Stimulated activated naive CD8-positive, alpha-beta T cell treated with anti-CD3 and anti-CD28 coated beads, Interleukin-15, Interleukin-2, amounts not matched to agents 100 U/mL and 50 U/mL, for 24 hours (primary cell): ENCODE data around the gene SEZ6L.

Source experiments
- ATAC-seq: fragments of 150-1000 bp; cut with Tn5 transposase; one replicate; pipeline ENCODE4 v1.10.0; 2021
- DNase-seq: peaks from one replicate; pipeline ENCODE4 v3.0.0; 2021

Gene SEZ6L

GRCh38 chr22:26334232-26334631 lies 165.0 kb downstream of the SEZ6L start:
- no peak for ATAC-seq
- no peak for DNase-seq

GRCh38 chr22:26336773-26337172 lies 167.5 kb downstream of the SEZ6L start:
- no peak for ATAC-seq
- no peak for DNase-seq

GRCh38 chr22:26339755-26340154 lies 170.5 kb downstream of the SEZ6L start:
- ATAC-seq, result no peak
- DNase-seq, result no peak

- no peak for DNase-seq
- no peak for ATAC-seq
Measured at GRCh38 chr22:26342745-26343410, 173.6 kb downstream of the SEZ6L start.

GRCh38 chr22:26345496-26345895 lies 176.2 kb downstream of the SEZ6L start:
- ATAC-seq (no peak), DNase-seq (no peak)

DNA sequence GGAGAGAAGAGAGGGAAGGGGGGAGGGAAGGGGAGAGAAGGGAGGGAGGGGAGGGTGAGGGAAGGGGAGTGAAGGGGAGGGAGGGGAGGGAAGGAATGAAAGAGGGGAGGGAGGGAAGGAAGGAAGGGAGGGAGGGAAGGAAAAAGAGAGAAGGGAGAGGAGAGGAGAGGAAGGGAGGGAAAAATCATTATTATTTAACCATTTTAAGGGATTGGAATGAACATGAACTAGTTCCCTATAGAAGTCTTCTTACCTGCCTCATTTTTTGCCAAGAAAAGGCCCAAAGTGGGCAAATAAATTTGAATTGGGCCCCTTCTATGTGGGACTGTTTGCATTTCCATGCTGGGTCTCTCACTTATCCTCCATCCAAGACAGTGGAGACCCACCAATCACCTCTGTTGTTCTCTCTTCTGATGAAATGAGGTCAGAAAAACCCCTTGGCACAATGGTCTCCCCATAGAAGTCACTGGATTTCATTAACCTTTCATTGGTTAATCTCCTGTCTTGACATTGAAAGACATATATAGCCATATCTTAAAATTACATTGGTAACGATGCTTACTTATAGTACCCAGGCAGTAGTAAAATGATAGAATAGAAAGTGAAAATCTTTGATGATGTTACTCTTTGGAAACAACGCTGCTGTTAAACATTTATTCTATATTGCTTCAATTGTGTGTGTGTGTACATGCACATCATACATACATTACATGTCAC lies 179.7 kb downstream of the SEZ6L start:
- DNase-seq, result no peak
- no peak for ATAC-seq

- DNase-seq (no peak), ATAC-seq (no peak)
Measured at GRCh38 chr22:26354707-26355106, 185.4 kb downstream of the SEZ6L start.

- DNase-seq (no peak), ATAC-seq (no peak)
Measured at GRCh38 chr22:26357281-26357680, 188.0 kb downstream of the SEZ6L start.

DNA sequence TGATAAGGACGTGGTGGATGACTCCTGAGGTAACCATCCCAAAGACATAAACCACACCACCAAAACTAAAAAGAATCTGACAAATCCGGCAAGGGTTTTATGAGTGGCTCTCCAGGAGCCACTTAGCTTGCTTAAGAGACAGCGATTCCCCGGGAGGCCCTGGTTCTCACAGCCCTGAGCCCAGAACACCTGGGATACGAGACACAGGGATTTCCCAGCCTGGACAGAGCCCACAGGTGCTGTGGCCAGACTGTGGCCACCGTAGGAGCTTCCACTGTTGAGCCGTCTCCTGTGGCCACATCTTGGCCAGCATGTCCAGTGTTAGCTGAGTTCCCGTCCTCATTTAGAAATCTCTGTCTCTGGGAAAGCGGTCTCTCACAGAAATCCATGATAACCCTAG lies 188.6 kb downstream of the SEZ6L start:
- ATAC-seq (no peak), DNase-seq (no peak)

DNA sequence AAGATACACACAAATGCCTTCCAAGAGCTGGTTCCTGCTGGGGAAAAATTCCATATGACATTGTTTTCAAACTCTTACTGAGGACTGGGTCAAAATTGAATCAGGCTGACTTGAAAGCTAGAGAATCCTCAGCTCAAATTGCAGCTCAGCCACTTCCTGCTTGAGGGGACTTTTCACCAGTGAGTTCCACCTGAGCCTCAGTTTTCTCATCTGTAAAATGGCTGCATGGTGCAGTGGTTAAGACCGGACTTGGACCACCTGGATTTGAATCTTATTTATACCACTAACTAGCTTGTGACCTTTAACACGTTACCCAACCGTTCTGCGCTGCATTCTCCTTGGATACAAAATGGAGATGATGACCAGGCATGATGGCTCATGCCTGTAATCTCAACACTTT lies 189.9 kb downstream of the SEZ6L start:
- ATAC-seq (no peak), DNase-seq (no peak)

- ATAC-seq (peak; percentile 58), DNase-seq (peak; percentile 69)
Measured at GRCh38 chr22:26360169-26360885, 191.1 kb downstream of the SEZ6L start.

DNA sequence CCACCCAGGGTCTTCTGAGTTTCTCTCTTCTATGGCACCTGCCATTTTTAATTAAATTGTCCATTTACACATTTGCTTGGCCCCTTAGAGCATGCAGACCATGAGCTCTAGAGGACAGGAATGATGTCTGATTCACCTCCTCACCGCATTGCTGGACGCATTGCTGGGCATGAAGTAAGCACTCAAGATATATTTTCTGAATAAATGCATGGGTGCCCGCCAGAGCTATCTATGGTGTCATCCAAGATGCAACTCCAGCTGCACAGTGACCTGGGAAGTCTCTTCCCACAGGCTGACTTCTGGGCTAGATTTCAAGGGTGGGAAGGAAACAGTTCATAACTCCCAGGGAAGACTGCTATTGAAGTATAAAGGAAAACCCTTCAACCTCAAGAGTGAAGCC lies 193.2 kb downstream of the SEZ6L start:
- no peak for DNase-seq
- ATAC-seq, result no peak

DNA sequence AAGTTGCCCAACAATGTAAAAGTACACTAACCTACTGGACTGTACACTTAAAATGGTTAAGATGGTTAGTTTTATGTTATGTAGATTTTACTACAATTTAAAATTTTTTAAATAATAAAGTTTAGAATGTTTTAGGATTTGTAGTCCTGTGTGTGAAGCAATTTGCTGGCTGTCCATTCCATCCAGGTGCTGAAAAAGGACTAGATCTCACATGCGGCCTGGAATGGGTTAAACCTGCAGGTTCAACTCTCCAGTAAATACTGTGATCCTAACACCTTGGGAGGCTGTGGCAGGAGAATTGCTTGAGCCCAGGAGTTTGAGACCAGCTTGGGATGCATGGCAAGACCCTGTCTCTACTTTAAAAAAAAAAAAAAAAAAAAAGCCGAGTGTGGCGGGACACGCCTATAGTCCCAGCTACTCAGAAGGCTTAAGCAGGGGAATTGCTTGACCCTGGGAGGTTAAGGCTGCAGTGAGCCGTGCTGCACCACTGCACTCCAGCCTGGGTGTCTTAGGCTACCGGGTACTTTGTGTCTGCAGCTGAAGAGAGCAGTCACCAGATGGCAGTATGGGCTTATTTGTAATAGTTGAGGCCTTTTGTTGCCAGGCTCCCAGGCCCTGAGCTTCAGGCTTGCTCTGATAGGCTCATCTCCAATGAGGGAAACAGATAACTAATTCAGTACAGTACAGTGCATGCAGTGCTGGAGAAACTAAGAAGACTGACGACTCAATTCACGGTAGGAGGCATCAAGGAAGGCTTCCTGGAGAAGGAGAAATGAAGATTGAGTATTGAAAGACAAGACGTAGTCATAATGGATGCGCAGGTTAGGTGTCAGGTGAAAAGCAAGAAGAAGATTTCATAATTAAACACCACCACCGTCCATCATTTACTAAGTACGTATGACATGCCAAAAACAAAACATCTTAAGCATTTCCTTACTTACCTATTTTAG lies 195.1 kb downstream of the SEZ6L start:
- ATAC-seq (peak; percentile 78), DNase-seq (peak; percentile 45)

DNA sequence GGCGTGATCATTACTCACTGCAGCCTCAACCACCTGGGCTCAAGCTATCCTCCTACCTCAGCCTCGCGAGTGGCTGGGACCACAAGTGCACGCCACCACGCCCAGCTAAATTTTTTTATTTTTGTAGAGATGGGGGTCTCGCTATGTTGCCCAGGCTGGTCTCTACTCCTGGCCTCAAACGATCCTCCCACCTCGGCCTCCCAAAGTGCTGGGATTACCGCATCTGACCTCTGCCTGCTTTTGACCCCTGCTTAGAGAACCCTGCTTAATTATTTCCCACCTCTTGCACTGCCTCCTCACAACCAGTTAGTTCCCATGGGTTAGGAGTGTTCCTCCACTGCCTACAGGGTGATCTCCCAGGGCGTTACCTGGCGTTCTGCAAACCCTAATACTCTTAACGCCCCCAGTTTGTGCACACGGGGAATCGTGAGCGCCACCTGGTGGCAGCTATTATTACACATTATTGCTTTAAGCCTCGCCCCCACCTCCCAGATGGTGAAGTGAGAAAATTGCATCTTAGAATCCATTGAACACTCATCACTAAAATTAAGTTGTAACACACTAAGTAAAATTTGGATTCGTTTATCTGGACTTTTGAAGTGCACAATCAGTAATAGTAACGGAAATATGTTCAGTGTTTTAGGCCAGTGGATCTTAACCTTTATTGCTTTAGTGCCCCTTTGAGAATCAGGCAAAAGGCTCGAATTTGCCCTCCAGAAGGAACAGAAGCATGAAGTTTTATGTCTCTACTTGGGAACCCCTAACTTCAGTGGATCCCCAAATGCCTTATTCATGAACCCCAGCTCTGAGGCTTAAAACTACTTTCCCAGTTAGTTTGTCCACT lies 198.4 kb downstream of the SEZ6L start:
- peak; percentile 57 for ATAC-seq
- peak; percentile 73 for DNase-seq

DNA sequence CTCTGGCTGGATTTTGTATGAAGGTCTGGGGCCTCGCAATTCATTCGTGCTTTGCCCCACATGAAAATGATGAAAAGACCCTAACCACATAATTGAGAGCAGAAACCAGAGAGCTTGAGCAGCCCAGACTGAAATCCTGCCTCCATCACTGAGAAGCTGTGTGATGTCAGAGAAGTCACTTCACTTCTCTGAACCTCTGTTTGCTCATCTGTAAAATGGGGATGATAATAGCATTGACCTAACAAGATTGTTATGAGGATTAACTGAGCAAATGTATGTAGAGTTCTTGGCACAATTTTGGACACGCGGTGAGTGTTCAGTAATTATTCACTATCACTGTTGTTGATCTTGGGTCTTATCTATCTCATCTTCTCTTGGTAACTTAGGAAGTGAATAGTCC lies 203.6 kb downstream of the SEZ6L start:
- ATAC-seq (no peak), DNase-seq (no peak)

DNA sequence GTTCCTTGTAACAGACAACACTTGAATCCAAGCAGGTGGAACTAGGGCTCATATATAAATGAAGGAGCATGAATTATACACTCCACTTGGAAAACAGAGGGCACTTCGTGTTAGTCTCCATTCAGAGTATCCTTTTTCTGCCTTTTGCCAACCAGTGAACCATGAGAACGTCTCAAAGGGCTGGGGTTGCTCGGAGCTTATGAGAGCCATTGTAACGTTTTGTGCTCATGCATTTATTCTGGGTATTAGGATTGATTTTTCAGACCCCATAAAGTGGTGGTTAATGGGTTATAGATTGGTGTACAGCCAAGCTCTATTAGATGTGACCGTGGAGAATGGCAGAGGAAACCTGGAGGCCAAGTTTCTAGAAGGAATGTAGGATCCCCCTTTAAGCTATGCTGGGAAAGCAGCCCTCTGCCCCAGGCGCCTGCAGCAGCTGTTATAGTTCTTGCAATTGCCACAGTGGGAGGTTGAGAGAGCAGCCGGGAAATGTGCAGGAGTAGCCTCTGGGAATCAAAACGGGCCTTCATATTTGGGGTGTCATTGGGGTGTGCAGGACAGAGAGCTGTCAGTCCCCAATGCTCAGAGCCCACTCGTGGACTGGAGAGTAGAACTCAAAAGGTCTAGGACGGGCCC lies 205.2 kb downstream of the SEZ6L start:
- no peak for ATAC-seq
- no peak for DNase-seq

DNA sequence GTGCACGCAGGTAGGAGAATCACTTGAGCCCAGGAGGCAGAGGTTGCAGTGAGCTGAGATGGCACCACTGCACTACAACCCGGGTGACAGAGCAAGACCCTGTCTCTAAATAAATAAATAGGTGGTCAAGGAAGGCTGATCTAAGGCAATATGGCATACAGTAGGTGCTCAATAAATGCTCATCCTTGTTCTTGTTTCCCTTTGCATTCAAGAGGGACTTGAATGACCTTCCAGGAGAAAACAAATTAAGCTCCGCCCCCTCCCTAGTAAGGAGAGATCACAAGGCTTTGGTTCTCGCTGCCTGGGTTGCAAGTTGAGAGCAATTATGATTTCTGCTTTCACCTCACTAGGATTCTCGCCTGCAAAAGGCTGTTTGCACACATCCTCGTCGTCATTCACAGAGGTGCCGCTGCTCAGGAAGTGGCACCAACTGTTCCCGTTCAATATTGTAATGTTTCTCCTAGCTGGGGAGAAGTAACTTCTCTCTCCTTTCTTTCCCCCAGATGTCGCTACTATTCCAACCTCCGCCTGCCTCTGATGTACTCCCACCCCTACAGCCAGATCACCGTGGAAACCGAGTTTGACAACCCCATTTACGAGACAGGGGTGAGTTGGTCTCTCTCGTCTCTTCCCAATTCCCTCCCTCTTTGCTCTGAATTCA lies 208.0 kb downstream of the SEZ6L start:
- DNase-seq (no peak), ATAC-seq (no peak)

- no peak for ATAC-seq
- DNase-seq, result no peak
Measured at GRCh38 chr22:26380072-26380830, 211.0 kb downstream of the SEZ6L start.

DNA sequence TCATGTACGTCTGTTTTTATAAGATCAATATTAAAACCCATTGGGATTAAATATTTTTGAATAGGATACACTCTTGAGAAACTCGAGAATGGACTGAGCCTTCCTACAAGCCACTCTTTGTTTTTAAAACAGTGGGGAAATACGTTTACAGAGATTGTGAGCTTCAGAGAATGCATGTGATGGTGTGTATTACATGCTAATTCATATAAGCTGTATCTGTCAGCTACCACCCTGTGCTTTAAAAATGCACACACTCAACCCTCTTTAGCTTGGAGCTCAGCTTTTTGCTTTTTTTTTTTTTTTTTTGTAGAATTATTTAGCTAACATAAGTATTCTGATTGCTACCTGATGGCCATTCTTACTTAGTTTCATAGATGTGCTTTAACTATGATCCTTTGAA lies 213.5 kb downstream of the SEZ6L start:
- ATAC-seq, result no peak
- DNase-seq, result no peak
